Esophagus (tissue), 2 donors: ENCODE measurements around the gene RAB6B. TPM values are rescaled to one million over a fixed set of nuclear protein-coding genes. Genes with fewer than 3 reads are reported as not detected.

ENCODE experiments used
- H3K27ac ChIP-seq, 2 donors: one replicate each; pipeline ENCODE4 v1.5.1; 2013; ENCODE audit warnings: low read depth in 2 of 2, mild to moderate bottlenecking in 2 of 2, inconsistent platforms in 1 of 2, low read length in 1 of 2, moderate library complexity in 1 of 2
- H3K27me3 ChIP-seq, 2 donors: one replicate each; pipeline ENCODE4 v1.6.1; 2013; ENCODE audit warnings: low read length in 2 of 2, control low read depth in 1 of 2, mild to moderate bottlenecking in 1 of 2; ENCODE audit not compliant: insufficient read depth in 2 of 2, control insufficient read depth in 1 of 2
- H3K36me3 ChIP-seq, 2 donors: one replicate each; pipeline ENCODE4 v1.6.1; 2013; ENCODE audit warnings: low read length in 1 of 2; ENCODE audit not compliant: control insufficient read depth in 2 of 2, insufficient read depth in 2 of 2
- H3K4me1 ChIP-seq, 2 donors: one replicate each; pipeline ENCODE4 v1.6.1; 2013; ENCODE audit warnings: low read length in 1 of 2; ENCODE audit not compliant: control insufficient read depth in 2 of 2, insufficient read depth in 2 of 2
- H3K4me3 ChIP-seq, 2 donors: one replicate each; pipeline ENCODE4 v1.5.1; 2013; ENCODE audit warnings: low read length in 2 of 2, mild to moderate bottlenecking in 2 of 2, low read depth in 1 of 2, moderate library complexity in 1 of 2
- H3K9me3 ChIP-seq, 2 donors: one replicate each; pipeline ENCODE4 v1.6.1; 2013; ENCODE audit warnings: mild to moderate bottlenecking in 2 of 2, low read depth in 1 of 2, low read length in 1 of 2, moderate library complexity in 1 of 2; ENCODE audit not compliant: control insufficient read depth in 2 of 2, insufficient read depth in 1 of 2
- whole genome bisulfite sequencing, 2 donors: extraction: QIAGEN DNeasy Blood & Tissue Kit; methylation state at CpG; one replicate each; pipeline ENCODE4 v1.1.7; 2013; 5-methylcytosine and 5-hydroxymethylcytosine counted together
- polyA plus RNA-seq, 2 donors: library from polyadenylated mRNA; stranded (reverse); fragments of 200-250 nt; gene quantifications; one replicate each; pipeline ENCODE4 v1.2.3, GENCODE V29; 2013
- donor health status: healthy with polysubstance abuse.
- donor health status: Bipolar disorder and iron deficiency.

RAB6B gene
- polyA plus RNA-seq, 2 donors, result 0.57 to 1.3 TPM

DNA sequence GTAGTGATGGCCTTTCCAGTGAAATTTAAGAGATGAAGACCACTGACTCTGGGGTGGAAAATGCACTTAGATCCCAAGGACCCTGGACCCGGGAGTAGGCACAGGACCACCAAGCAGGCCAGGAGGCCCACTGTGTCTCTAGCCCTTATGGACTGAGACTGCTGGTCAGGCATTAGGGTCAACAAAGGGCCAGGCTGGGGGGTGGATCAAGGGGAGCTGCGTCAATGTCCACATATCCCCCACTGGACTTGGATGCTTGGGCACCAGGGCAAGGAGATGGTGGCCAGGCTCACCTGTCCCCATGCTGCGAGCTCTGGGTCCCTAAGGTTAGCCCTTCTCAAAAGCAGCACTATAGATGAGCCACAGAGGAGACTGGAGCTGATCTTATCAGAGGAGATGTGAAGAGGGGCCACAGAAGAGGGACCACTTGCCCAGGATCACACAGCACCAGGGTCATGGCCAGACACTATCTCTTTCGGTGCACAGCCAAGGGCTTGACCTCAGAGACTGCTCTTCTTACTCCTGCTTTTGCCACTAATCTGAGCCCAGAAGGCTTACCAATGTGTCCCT, 14.7 kb downstream of the RAB6B start:
- no peaks in the 10 kb centered on the region for H3K4me1 ChIP-seq
- peaks cover 0 to 6% of the 10 kb centered on the region in 2 donors for H3K9me3 ChIP-seq
- H3K4me3 ChIP-seq, result no peak overlapping the region
- no peak overlapping the region for H3K27ac ChIP-seq
- H3K27me3 ChIP-seq, result no peaks in the 10 kb centered on the region
- 95 to 100% methylated on average over 4 of the region's 4 CpGs for WGBS, 2 donors
- no peaks in the 10 kb centered on the region for H3K36me3 ChIP-seq

DNA sequence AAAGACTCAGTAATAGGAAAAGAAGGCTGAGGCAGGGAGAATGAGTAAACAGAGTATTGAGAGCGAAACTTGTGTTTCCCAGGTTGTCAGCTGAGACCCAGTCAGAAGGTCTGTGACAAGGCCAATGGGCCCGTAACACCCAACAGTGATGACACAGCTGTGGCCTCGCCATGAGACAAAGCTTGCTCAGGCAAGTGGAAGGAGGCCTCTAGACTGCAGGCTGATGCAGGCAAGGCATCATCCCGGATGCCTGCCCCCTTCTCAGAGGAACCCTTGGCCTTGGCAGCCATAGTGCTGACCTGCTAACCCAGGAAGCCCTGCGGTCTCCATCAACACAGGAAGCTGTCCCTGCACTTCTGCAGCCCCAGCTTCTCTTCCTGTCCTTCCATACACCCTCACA, 15.4 kb downstream of the RAB6B start:
- Histone ChIP-seq H3K36me3 (no peaks in the 10 kb centered on the region), H3K27me3 (no peaks in the 10 kb centered on the region), H3K4me3 (no peak overlapping the region), H3K9me3 (peaks cover 0 to 6% of the 10 kb centered on the region in 2 donors), H3K27ac (no peak overlapping the region), H3K4me1 (no peaks in the 10 kb centered on the region)
- WGBS, 2 donors, result 81 to 94% methylated on average over 5 of the region's 5 CpGs

DNA sequence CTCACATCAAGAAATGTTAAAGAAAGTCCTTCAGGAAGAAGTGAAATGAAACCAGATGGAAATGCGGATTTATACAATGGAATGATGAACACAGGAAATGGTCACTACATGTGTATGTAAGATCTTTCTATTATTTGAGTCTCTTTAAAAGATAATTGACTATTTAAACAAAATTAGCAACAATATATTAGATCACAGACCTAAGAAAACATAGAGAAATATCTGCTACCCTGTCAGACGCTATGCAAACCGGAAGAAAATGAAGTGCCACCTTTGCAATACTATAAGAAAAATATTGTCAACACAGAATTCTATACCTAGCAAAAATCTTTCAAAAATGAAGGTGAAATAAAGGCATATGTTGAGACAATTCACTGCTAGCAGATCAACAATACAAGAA, 17.2 kb downstream of the RAB6B start:
- WGBS, 2 donors, result 96 to 97% methylated on average over 3 of the region's 3 CpGs
- Histone ChIP-seq H3K4me1 (no peaks in the 10 kb centered on the region), H3K36me3 (no peaks in the 10 kb centered on the region), H3K9me3 (peaks cover 0 to 6% of the 10 kb centered on the region in 2 donors), H3K27me3 (no peaks in the 10 kb centered on the region), H3K27ac (no peak overlapping the region), H3K4me3 (no peak overlapping the region)

DNA sequence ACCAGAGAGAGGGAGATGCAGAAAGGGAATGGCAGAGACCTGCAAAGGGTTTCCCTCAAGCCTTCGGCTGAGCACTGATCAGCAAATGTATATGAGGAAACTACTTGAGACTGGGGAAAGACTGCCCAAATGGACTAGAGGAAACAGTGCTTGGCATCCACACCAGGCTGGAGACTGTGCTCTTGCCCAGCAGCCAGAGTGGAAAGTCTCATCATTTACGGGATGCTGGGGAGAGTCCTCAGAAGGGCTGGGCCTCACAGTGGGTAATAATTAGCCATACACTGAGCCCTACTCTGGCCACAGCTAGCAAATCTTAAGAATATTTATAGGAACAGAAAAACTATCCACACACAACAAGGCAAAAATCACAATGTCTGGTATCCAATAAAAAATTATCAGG, 18.5 kb downstream of the RAB6B start:
- peaks cover 0 to 4% of the 10 kb centered on the region in 2 donors for H3K9me3 ChIP-seq
- H3K4me1 ChIP-seq, result no peaks in the 10 kb centered on the region
- H3K4me3 ChIP-seq, result no peak overlapping the region
- 89 to 90% methylated on average over 2 of the region's 2 CpGs for WGBS, 2 donors
- H3K36me3 ChIP-seq, result no peaks in the 10 kb centered on the region
- H3K27ac ChIP-seq, result no peak overlapping the region
- no peaks in the 10 kb centered on the region for H3K27me3 ChIP-seq

DNA sequence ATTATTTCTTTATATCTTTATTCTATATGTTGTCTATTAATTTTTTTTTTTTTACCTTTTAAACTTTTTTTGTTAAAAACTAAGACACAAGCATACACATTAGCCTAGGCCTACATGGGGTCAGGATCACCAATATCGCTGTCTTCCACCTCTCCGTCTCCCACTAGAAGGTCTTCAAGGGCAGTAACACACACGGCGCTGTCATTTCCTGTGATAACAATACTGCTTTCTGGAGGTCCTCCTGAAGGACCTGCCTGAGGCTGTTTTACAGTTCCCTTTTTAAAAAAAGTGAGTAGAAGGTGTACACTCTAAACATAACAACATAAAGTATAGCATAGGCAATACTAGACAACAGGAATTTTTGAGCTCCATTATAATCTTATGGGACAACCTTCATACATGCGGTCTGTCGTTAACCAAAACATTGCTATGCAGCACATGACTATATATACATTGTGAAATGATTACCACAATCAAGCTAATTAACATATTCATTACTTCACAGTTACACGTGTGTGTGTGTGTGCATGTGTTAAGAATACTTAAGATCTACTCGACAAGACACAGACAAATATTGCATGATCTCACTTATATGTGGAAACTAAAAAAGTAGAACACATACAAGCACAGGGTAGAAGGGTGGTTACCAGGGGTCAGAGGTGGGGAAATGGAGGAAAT, 20.8 kb downstream of the RAB6B start:
- no peaks in the 10 kb centered on the region for H3K27me3 ChIP-seq
- WGBS, 2 donors, result 79 to 82% methylated on average over 8 of the region's 8 CpGs
- no peaks in the 10 kb centered on the region for H3K36me3 ChIP-seq
- H3K27ac ChIP-seq, result no peak overlapping the region
- H3K4me1 ChIP-seq, result no peaks in the 10 kb centered on the region
- no peak overlapping the region for H3K4me3 ChIP-seq
- peaks cover 0 to 4% of the 10 kb centered on the region in 2 donors for H3K9me3 ChIP-seq

DNA sequence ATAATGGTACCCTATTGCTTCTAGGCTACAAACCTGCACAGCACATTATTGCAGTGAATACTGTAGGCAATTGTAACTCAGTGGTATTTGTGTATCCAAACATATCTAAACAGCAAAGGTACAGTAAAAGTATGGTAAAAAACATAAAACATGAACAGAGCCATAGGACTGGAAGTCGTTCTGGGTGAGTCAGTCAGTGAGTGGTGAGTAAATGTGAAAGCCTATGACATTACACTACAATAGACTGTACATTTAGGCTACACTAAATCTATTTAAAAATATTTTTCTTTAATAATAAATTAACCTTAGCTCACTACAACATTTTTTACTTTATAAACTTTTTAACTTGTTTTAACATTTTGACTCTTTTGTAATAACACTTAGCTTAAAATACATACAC, 21.3 kb downstream of the RAB6B start:
- Histone ChIP-seq H3K4me1 (no peaks in the 10 kb centered on the region), H3K27ac (no peak overlapping the region)
- 67 to 74% methylated on average over 1 of the region's 1 CpG for WGBS, 2 donors

DNA sequence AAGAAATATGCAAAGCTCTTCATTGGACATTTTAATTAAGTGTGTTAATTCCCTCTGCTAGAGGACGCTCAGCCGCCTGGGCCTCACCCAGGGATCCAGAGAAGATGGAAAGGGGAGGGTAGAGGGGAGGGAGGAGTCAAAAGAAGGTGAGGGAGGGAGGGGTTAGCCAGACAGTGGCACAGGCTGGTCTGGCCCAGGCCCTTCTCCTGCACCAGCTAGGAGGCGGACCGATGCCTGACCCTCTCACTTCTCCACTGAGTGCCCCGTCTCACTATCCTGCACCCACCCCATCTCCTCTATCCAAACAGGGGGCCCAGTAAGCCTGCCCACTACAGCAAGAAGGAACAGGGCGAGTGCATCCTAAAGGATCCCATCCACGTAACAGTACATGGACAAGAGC, 22.9 kb downstream of the RAB6B start:
- no peaks in the 10 kb centered on the region for H3K36me3 ChIP-seq
- H3K4me1 ChIP-seq, result no peaks in the 10 kb centered on the region
- no peak overlapping the region for H3K4me3 ChIP-seq
- 94% methylated on average over 7 of the region's 7 CpGs for WGBS, 2 donors
- no peaks in the 10 kb centered on the region for H3K27me3 ChIP-seq
- no peak overlapping the region for H3K27ac ChIP-seq
- H3K9me3 ChIP-seq, result peaks cover 0 to 3% of the 10 kb centered on the region in 2 donors

More for the DNA sequence above, 21.3 kb downstream of the RAB6B start:
- Histone ChIP-seq H3K4me3 (no peak overlapping the region), H3K27me3 (no peaks in the 10 kb centered on the region), H3K9me3 (peaks cover 0 to 3% of the 10 kb centered on the region in 2 donors), H3K36me3 (no peaks in the 10 kb centered on the region)

DNA sequence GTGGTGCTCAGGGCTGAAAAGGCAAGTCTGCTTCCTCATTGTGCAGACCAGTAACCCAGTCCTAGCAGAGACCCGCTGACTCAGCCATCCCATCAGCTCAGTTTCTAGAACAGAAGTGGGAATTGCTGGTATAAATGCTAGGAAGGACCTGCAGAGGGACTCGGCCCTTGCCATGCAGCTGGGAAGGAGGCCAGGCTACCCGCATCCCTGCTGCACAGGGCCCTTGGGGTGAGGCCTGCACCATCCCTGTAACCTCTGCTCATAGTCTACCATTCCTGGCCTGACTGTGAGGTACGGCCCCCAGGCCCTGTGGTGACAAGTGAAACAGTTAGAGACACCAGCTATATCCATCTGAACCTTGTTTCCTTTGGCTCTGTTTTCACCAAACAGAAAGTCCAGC, 23.5 kb downstream of the RAB6B start:
- Histone ChIP-seq H3K4me3 (no peak overlapping the region), H3K27ac (no peak overlapping the region), H3K36me3 (no peaks in the 10 kb centered on the region), H3K9me3 (peaks cover 0 to 3% of the 10 kb centered on the region in 2 donors), H3K4me1 (no peaks in the 10 kb centered on the region), H3K27me3 (no peaks in the 10 kb centered on the region)
- WGBS, 2 donors, result 89 to 92% methylated on average over 4 of the region's 4 CpGs

- Histone ChIP-seq H3K9me3 (peaks cover 0 to 3% of the 10 kb centered on the region in 2 donors), H3K4me3 (no peak overlapping the region), H3K27ac (no peak overlapping the region), H3K4me1 (no peaks in the 10 kb centered on the region), H3K27me3 (no peaks in the 10 kb centered on the region), H3K36me3 (no peaks in the 10 kb centered on the region)
- 88 to 91% methylated on average over 10 of the region's 10 CpGs for WGBS, 2 donors
Observed at GRCh38 chr3:133871368-133872090, 24.2 kb downstream of the RAB6B start.
